ENCODE results near the gene RARRES1. TPM values are rescaled to one million over a fixed set of nuclear protein-coding genes. Genes with fewer than 3 reads are reported as not detected.

Gene RARRES1
- total RNA-seq, 2 experiments from 2014 or later: not detected

GRCh38 chr3:158780766-158781165 is 48.5 kb upstream of the RARRES1 start:
- no peak overlapping the region for H3K27ac Mint-ChIP-seq
- ATAC-seq (ENCODE audit: poor library complexity): no peak
- no peaks in the 10 kb centered on the region for H3K9me3 ChIP-seq (ENCODE audit: control insufficient read depth in 1 of 2, insufficient read depth in 1 of 2, low read length in 2 of 2)
- no peaks in the 10 kb centered on the region for H3K4me1 Mint-ChIP-seq (ENCODE audit: low read depth)
- H3K4me3 Mint-ChIP-seq: no peak overlapping the region
- POLR2A ChIA-PET: no interaction called here
- no peak for DNase-seq
- H3K27me3 ChIP-seq (ENCODE audit: control insufficient read depth in 1 of 2, insufficient read depth in 2 of 2, low read length in 2 of 2): no peaks in the 10 kb centered on the region
- H3K4me1 ChIP-seq (ENCODE audit: insufficient read depth, low read length): no peaks in the 10 kb centered on the region
- no peaks in the 10 kb centered on the region for H3K36me3 ChIP-seq (ENCODE audit: insufficient read depth, low read length)
- no peak overlapping the region for H3K27ac ChIP-seq (ENCODE audit: low read depth in 1 of 2, low read length in 2 of 2)
- H3K27me3 Mint-ChIP-seq: no peaks in the 10 kb centered on the region
- intact Hi-C loops (cut with DNase I, micrococcal nuclease): no loop called here
- H3K36me3 Mint-ChIP-seq (ENCODE audit: low read depth): no peaks in the 10 kb centered on the region
- no peak overlapping the region for H3K4me3 ChIP-seq (ENCODE audit: low read length)
- CTCF ChIA-PET: no interaction called here
- no peaks in the 10 kb centered on the region for H3K9me3 Mint-ChIP-seq
- no peak for TF ChIP-seq CTCF (IDR thresholded peaks at IDR 0.05)

- no peak for ATAC-seq (ENCODE audit: poor library complexity)
- intact Hi-C loops (cut with DNase I, micrococcal nuclease): no loop called here
- H3K9me3 Mint-ChIP-seq: no peaks in the 10 kb centered on the region
- H3K4me1 Mint-ChIP-seq (ENCODE audit: low read depth): no peaks in the 10 kb centered on the region
- H3K27ac Mint-ChIP-seq: no peak overlapping the region
- Histone ChIP-seq H3K27ac (ENCODE audit: low read depth in 1 of 2, low read length in 2 of 2) (no peak overlapping the region), H3K36me3 (ENCODE audit: insufficient read depth, low read length) (no peaks in the 10 kb centered on the region), H3K27me3 (ENCODE audit: control insufficient read depth in 1 of 2, insufficient read depth in 2 of 2, low read length in 2 of 2) (no peaks in the 10 kb centered on the region), H3K4me1 (ENCODE audit: insufficient read depth, low read length) (no peaks in the 10 kb centered on the region), H3K4me3 (ENCODE audit: low read length) (no peak overlapping the region), H3K9me3 (ENCODE audit: control insufficient read depth in 1 of 2, insufficient read depth in 1 of 2, low read length in 2 of 2) (no peaks in the 10 kb centered on the region)
- no peak for TF ChIP-seq CTCF (IDR thresholded peaks at IDR 0.05)
- ChIA-PET POLR2A (no interaction called here), CTCF (interaction anchor here (1.0 kb wide), 1 partner anchor 14 kb away, joined by 3 read pairs; no protein-coding TSS in a partner anchor)
- no peak overlapping the region for H3K4me3 Mint-ChIP-seq
- H3K27me3 Mint-ChIP-seq: no peaks in the 10 kb centered on the region
- no peaks in the 10 kb centered on the region for H3K36me3 Mint-ChIP-seq (ENCODE audit: low read depth)
- no peak for DNase-seq
Measured at GRCh38 chr3:158777161-158777873, 45.1 kb upstream of the RARRES1 start.

GRCh38 chr3:158776531-158776930 is 44.3 kb upstream of the RARRES1 start:
- Mint-ChIP-seq H3K9me3 (no peaks in the 10 kb centered on the region), H3K27ac (no peak overlapping the region), H3K36me3 (ENCODE audit: low read depth) (no peaks in the 10 kb centered on the region), H3K27me3 (no peaks in the 10 kb centered on the region), H3K4me1 (ENCODE audit: low read depth) (no peaks in the 10 kb centered on the region), H3K4me3 (no peak overlapping the region)
- no peak overlapping the region for H3K27ac ChIP-seq (ENCODE audit: low read depth in 1 of 2, low read length in 2 of 2)
- ATAC-seq (ENCODE audit: poor library complexity) (no peak), DNase-seq (no peak)
- intact Hi-C loops (cut with DNase I, micrococcal nuclease): no loop called here
- TF ChIP-seq CTCF (IDR thresholded peaks at IDR 0.05): no peak
- no peaks in the 10 kb centered on the region for H3K27me3 ChIP-seq (ENCODE audit: control insufficient read depth in 1 of 2, insufficient read depth in 2 of 2, low read length in 2 of 2)
- POLR2A ChIA-PET: no interaction called here
- H3K9me3 ChIP-seq (ENCODE audit: control insufficient read depth in 1 of 2, insufficient read depth in 1 of 2, low read length in 2 of 2): no peaks in the 10 kb centered on the region
- no peaks in the 10 kb centered on the region for H3K36me3 ChIP-seq (ENCODE audit: insufficient read depth, low read length)
- H3K4me1 ChIP-seq (ENCODE audit: insufficient read depth, low read length): no peaks in the 10 kb centered on the region
- no peak overlapping the region for H3K4me3 ChIP-seq (ENCODE audit: low read length)
- CTCF ChIA-PET: no interaction called here
